Peyer's patch (tissue), 4 donors: ENCODE measurements around the gene SOX12. TPM values are rescaled to one million over a fixed set of nuclear protein-coding genes. Genes with fewer than 3 reads are reported as not detected.
A peak's percentile ranks its signal among the peaks of the same experiment; 100 is the strongest.
"Not testable (repeated sequence)": the region's sequence is repeated elsewhere in the genome, so short reads cannot be mapped to it uniquely, and the experiment has no call there.

Experiments
- DNase-seq, 3 donors: peaks; one replicate each; pipeline ENCODE4 v3.0.0-alpha.2; 2017 to 2019
- H3K27ac ChIP-seq, 4 donors: fragments of 200-600 bp; sonication (generic); one replicate each; pipeline ENCODE4 v1.5.1; 2016 to 2019
- H3K27me3 ChIP-seq, 2 donors: fragments of 200-600 bp; sonication (generic); one replicate each; pipeline ENCODE4 v1.5.1; 2019
- H3K36me3 ChIP-seq, 3 donors: fragments of 200-600 bp; sonication (generic); one replicate each; pipeline ENCODE4 v1.5.1; 2016 to 2019
- H3K4me1 ChIP-seq, 4 donors: fragments of 200-600 bp; sonication (generic); one replicate each; pipeline ENCODE4 v1.5.1; 2016 to 2019
- H3K4me3 ChIP-seq, 4 donors: fragments of 200-600 bp; sonication (generic); 1 replicate in 3 of 4; 2 replicates in 1 of 4; pipeline ENCODE4 v1.5.1; 2016 to 2019; ENCODE audit warnings: mild to moderate bottlenecking in 1 of 4
- H3K9me3 ChIP-seq, 4 donors: fragments of 200-600 bp; sonication (generic); one replicate each; pipeline ENCODE4 v1.5.1; 2016 to 2019; ENCODE audit warnings: mild to moderate bottlenecking in 1 of 4
- POLR2A ChIP-seq, 2 donors: fragments of 450-650 bp; IDR thresholded peaks; one replicate each; pipeline ENCODE4 v1.5.1; 2017; ENCODE audit warnings: antibody characterized with exemption in 2 of 2, mild to moderate bottlenecking in 2 of 2, moderate library complexity in 2 of 2
- total RNA-seq, 4 donors: library from RNA; depleted of rRNA; stranded (reverse); fragments of >200 nt; gene quantifications; one replicate each; pipeline ENCODE4 v1.1.0, GENCODE V29; 2016
- TF ChIP-seq, protein P1 (sequence below), 6 experiments: fragments of 450-650 bp in 4 of 6; fragments of 200-600 bp in 2 of 6; sonication (generic) in 1 of 6; IDR thresholded peaks; one replicate each; pipeline ENCODE4 v1.5.1; 2017 to 2019; ENCODE audit warnings: antibody characterized with exemption in 6 of 6, mild to moderate bottlenecking in 3 of 6, moderate library complexity in 1 of 6

Gene SOX12
- total RNA-seq, 4 donors from 2014 or later, result 1.4 to 7.4 (median 2.5) TPM

DNA sequence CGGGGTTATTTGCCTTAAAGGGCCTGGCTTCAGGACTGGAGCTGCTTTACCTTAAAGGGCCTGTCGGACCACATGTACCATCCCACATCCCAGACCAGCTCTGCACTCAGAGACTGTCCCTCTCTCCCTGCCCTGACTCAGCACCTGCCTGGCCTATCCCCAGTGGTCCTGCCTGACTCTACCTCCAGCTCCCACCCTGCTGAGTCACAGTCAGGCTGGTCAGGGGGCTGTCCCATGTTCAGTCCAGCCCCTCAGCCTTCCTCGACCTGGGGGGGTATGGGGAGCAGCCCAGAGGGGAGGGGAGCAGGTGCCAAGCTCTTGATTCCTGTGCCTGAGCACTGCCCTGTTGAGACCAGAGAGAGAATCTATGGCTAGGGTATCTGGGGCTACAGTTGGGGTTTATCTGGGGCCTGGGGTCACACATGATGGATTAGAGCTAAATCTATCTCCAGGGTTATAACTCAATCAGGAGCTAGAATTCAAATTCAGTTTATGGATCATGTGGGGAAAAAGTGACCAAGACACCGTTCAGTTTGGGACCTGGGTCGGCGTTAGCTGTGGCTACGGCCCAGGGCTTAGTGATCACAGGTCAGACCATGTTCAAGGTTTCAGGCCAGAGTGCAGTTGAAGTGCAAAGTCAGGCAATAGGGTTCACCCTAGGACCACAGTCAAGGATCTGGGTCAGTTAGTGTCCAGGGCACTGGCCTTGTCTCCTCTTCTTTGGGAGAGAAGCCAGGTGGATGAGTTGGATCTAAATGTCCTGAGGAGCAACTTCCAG lies 45.8 kb downstream of the SOX12 start:
- no peaks in the 10 kb centered on the region for H3K27me3 ChIP-seq
- peak overlapping the region in 1 of 4 donors; percentile 50 for H3K27ac ChIP-seq
- TF ChIP-seq, protein P1, sequence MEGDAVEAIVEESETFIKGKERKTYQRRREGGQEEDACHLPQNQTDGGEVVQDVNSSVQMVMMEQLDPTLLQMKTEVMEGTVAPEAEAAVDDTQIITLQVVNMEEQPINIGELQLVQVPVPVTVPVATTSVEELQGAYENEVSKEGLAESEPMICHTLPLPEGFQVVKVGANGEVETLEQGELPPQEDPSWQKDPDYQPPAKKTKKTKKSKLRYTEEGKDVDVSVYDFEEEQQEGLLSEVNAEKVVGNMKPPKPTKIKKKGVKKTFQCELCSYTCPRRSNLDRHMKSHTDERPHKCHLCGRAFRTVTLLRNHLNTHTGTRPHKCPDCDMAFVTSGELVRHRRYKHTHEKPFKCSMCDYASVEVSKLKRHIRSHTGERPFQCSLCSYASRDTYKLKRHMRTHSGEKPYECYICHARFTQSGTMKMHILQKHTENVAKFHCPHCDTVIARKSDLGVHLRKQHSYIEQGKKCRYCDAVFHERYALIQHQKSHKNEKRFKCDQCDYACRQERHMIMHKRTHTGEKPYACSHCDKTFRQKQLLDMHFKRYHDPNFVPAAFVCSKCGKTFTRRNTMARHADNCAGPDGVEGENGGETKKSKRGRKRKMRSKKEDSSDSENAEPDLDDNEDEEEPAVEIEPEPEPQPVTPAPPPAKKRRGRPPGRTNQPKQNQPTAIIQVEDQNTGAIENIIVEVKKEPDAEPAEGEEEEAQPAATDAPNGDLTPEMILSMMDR (IDR thresholded peaks at IDR 0.05), result no peak
- no peak for TF ChIP-seq POLR2A (IDR thresholded peaks at IDR 0.05)
- no peaks in the 10 kb centered on the region for H3K9me3 ChIP-seq
- DNase-seq, result no peak
- H3K4me3 ChIP-seq, result no peak overlapping the region
- peaks cover 0 to 8% (median 0%) of the 10 kb centered on the region in 4 donors for H3K4me1 ChIP-seq
- no peaks in the 10 kb centered on the region for H3K36me3 ChIP-seq

DNA sequence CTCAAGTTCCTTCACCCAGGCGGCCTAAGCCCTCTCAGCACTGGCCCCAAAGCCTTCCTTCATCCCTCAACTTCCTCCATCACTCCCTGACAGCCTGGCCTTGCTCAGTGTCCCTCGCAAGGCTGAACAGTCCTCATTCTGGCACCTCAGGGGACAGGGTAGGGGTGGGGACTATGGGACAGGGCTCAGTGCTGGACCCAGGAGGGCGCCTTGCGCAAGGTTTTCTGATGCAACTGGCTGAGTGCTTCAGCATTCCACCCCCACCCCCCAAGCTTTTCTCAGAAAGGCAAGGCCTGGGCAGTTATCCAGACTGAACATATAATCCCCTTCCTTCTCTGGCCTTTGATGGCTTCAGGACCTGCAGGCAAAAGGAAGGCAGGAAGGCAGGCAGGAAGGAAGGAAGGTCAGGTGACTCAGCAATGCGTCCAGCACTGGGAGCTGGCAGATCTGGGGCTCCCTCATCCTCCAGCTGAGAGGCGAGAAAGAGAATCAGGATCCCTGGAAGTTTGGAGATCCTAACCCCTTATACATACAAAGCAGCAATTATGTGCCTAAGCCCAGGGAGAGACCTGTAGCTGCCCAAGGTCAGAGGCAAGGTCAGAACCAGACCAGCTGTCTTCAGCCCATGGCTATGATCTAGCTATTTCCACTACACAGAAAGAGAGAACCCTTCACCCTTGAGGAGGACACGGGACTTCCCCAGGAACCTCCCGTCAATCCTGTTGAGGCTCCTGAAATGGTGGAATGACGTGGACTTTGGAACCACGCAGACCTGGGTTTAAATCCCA lies 46.6 kb downstream of the SOX12 start:
- Histone ChIP-seq H3K27me3 (no peaks in the 10 kb centered on the region), H3K9me3 (no peaks in the 10 kb centered on the region), H3K4me3 (no peak overlapping the region), H3K36me3 (no peaks in the 10 kb centered on the region), H3K27ac (peak overlapping the region in 1 of 4 donors; percentile 70), H3K4me1 (peaks cover 0 to 8% (median 0%) of the 10 kb centered on the region in 4 donors)
- TF ChIP-seq, protein P1 (IDR thresholded peaks at IDR 0.05), result no peak
- TF ChIP-seq POLR2A (IDR thresholded peaks at IDR 0.05), result no peak
- peak in 2 of 3 donors; percentile 24 to 76 for DNase-seq

DNA sequence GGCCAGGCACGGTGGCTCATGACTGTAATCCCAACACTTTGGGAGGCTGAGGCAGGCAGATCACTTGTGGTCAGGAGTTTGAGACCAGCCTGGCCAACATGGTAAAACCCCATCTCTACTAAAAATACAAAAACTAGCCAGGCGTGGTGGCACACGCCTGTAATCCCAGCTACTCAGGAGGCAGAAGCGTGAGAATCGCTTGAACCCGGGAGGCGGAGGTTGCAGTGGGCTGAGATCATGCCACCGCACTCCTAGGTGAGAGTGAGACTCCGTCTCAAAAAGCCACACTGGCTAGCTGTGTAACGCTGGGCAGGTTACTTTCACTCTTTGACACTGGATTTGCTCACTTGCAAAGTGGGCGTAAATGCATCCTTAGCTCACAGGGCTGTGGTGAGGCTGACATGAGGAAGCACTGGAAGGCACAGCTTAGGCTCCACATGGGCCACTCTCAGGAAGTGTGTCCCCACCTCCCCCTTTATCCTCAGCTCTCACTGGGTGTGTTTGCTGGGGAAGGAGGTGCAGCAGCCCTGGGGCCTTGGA lies 47.3 kb downstream of the SOX12 start:
- H3K36me3 ChIP-seq, H3K9me3 ChIP-seq, H3K27me3 ChIP-seq, DNase-seq, H3K4me3 ChIP-seq, H3K4me1 ChIP-seq: not testable (repeated sequence)
- H3K27ac ChIP-seq, result peak overlapping the region in 1 of 4 donors; percentile 70

DNA sequence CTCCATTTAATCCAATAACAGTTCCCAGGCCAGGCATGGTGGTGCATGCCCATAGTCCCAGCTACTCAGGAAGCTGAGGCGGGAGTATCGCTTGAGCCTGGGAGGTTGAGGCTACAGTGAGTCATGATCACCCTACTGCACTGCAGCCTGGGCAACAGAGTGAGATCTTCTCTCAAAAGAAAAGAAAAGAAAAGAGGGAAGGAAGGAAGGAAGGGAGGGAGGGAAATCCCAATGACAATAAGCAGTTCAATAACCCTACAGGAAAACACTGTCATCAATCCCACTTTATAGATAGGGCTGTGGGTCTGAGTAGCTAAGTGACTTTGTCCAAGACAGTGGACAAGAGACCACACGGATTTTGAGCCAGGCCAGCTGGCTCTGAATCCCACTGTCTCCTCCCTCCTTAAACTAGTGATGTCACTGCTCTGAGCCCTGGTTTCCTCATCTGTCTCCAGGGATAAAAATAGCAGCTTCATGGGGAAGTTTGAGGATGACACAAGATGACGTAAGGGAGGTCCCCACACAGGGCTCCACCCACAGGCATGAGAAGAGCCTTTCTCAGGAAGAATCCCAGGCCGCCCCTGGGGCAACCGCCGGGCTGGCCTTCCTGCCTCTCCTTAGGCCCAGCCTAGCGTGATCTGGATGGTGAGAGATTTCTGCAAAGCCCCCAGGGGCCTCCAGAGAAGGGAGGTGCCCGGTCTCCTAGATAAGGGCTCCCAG lies 48.0 kb downstream of the SOX12 start:
- no peak for DNase-seq
- Histone ChIP-seq H3K36me3 (no peaks in the 10 kb centered on the region), H3K27ac (no peak overlapping the region), H3K4me3 (no peak overlapping the region), H3K4me1 (peaks cover 0 to 8% (median 0%) of the 10 kb centered on the region in 4 donors), H3K9me3 (no peaks in the 10 kb centered on the region), H3K27me3 (no peaks in the 10 kb centered on the region)
- TF ChIP-seq, protein P1 (IDR thresholded peaks at IDR 0.05), result no peak
- TF ChIP-seq POLR2A (IDR thresholded peaks at IDR 0.05), result no peak

DNA sequence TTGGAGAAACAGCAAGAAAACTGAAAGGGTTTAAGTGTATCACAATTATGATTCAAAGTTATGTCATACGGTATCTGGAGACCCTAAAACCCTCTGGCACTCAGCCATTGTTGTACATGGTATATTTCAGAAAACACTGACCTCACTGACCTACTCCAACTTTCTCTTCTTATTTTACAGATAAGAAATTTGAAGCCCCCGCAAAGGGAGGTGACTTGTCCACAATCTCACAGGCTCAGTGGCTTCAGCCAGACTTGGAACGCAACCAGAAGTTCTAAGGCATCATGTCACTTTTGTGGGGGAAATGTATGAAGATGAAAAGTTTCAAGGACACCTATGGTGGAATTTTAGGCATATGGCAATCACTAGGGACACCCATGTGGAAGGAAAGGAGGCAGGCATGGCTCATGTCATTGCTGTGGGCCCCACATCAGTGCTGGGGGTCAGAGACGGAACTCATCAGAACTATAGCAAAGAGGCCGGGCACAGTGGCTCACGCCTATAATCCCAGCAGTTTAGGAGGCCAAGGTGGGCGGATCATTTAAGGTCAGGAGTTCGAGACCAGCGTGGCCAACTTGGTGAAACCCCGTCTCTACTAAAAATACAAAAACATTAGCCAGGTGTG lies 50.0 kb downstream of the SOX12 start:
- H3K9me3 ChIP-seq, result no peaks in the 10 kb centered on the region
- H3K36me3 ChIP-seq, result no peaks in the 10 kb centered on the region
- no peak overlapping the region for H3K27ac ChIP-seq
- H3K4me1 ChIP-seq, result peaks cover 0 to 8% (median 0%) of the 10 kb centered on the region in 4 donors
- no peak for TF ChIP-seq POLR2A (IDR thresholded peaks at IDR 0.05)
- TF ChIP-seq, protein P1 (IDR thresholded peaks at IDR 0.05), result no peak
- H3K4me3 ChIP-seq, result no peak overlapping the region
- DNase-seq, result no peak
- no peaks in the 10 kb centered on the region for H3K27me3 ChIP-seq
